ENCODE measurements around the gene PPM1H.

Gene PPM1H

GRCh38 chr12:62622177-62622576, 312.8 kb downstream of the PPM1H start:
- H3K27ac ChIP-seq = no peak overlapping the region
- TF ChIP-seq ZFX (IDR thresholded peaks at IDR 0.05) = no peak
- TF ChIP-seq, protein P1, sequence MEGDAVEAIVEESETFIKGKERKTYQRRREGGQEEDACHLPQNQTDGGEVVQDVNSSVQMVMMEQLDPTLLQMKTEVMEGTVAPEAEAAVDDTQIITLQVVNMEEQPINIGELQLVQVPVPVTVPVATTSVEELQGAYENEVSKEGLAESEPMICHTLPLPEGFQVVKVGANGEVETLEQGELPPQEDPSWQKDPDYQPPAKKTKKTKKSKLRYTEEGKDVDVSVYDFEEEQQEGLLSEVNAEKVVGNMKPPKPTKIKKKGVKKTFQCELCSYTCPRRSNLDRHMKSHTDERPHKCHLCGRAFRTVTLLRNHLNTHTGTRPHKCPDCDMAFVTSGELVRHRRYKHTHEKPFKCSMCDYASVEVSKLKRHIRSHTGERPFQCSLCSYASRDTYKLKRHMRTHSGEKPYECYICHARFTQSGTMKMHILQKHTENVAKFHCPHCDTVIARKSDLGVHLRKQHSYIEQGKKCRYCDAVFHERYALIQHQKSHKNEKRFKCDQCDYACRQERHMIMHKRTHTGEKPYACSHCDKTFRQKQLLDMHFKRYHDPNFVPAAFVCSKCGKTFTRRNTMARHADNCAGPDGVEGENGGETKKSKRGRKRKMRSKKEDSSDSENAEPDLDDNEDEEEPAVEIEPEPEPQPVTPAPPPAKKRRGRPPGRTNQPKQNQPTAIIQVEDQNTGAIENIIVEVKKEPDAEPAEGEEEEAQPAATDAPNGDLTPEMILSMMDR (conservative IDR thresholded peaks at IDR 0.05) = no peak

DNA sequence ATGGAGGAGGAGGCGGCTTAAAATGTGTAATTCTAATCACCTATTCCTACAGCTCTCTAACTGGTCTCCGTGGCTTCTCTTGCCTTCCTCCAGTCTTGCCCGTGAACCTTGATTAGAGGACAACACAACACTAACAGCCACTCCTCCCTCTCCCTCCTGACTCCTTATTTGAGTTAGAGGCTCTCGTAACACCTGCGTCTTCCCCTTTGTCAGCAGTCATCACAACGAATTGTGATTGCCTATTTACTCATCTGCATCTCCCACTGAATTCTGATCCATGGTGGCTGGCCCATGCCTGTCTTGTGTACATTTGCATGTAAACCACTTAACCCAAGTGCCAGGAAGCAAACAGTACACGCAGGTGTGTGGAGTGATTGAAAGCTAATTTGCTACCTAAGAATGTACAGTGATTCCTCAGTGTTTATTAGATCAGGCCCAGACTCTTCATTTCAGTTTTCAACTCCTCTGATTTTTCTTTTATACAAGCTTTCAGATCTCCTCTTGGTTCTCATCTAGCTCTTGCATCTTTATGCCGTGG, 313.8 kb downstream of the PPM1H start:
- no peak for TF ChIP-seq ZFX (IDR thresholded peaks at IDR 0.05)
- TF ChIP-seq, protein P1 (conservative IDR thresholded peaks at IDR 0.05) = no peak
- H3K27ac ChIP-seq = no peak overlapping the region

DNA sequence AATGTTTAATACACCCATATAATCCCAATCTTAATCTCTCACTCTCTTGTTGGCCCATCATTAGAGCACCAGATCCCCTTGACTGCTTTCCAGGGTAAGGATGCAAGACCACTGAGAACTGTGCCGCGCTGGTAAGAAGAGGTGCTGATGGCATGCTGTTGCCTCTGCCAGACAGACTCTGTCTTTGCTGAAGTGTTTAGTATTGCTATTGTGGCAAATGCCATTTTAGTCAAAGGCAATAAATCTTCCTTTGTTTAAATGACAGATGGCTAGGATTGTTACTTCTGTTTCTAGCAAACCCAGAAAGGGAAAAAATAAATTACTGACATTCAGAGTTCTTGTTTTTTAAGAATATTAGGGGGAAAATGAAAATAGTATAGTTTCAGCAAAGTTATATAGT, 316.0 kb downstream of the PPM1H start:
- no peak for TF ChIP-seq ZFX (IDR thresholded peaks at IDR 0.05)
- TF ChIP-seq, protein P1 (conservative IDR thresholded peaks at IDR 0.05) = no peak
- H3K27ac ChIP-seq = no peak overlapping the region

- TF ChIP-seq, protein P1 (conservative IDR thresholded peaks at IDR 0.05) = no peak
- H3K27ac ChIP-seq = no peak overlapping the region
Measured at GRCh38 chr12:62618319-62618718, 316.6 kb downstream of the PPM1H start.

DNA sequence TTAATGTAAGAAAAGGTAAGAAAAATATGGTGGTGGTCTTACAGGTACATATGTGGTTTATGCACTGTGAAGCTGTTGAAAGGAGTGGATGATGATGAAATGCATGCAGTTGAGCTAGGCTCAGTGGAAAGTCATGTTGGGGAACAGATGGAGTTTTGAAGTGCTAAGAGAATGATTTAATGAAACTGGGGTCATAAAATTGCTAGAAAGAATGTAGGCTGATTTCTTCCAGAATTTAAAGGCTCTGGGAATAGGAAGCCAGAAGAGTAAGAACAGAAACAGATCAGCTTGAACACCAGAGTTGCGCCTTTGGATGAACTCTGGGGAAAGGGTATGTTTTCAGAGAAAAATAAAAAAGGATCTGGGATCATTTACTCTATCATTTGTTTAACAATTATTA, 321.9 kb downstream of the PPM1H start:
- TF ChIP-seq, protein P1 (conservative IDR thresholded peaks at IDR 0.05) = no peak

DNA sequence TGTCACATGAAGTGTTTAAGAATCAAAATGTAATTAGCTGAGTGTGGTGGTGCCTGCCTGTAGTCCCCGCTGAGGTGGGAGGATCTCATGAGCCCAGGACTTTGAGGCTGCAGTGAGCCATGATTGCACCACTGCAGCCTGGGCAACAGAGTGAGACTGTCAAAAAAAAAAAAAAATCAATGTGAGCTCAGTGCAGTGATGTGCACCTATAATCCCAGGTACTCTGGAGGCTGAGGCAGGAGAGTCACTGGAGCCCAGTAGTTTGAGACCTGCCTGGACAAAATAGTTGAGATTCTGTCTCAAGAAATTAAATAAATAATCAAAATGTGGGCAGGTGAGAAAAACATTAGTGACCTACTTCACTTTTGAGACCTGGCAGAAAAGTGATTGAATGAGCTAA, 328.3 kb downstream of the PPM1H start:
- TF ChIP-seq ZFX (IDR thresholded peaks at IDR 0.05) = no peak
- TF ChIP-seq, protein P1 (conservative IDR thresholded peaks at IDR 0.05) = no peak
- no peak overlapping the region for H3K27ac ChIP-seq

More for the DNA sequence above, 321.9 kb downstream of the PPM1H start:
- H3K27ac ChIP-seq = no peak overlapping the region

DNA sequence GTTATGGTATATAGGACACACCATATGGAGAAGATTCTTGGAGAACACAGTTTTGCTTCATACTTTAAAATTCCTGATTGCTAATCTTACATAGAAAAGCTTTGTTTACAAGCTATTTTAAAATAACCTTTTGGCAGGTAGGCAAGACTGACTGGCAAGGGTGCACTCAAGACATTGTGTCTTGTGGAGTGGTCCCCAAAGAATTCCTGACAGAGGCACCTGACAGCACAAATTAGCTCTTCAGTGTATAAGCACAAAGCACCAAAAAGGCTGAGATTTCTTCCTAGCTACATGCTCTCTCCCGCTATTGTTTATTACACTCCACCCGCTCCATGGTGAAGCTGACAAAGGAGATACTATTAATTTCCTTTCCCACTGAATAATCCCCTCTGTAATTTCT, 329.0 kb downstream of the PPM1H start:
- no peak overlapping the region for H3K27ac ChIP-seq
- TF ChIP-seq ZFX (IDR thresholded peaks at IDR 0.05) = no peak
- TF ChIP-seq, protein P1 (conservative IDR thresholded peaks at IDR 0.05) = no peak

Measured in C4-2B (cell line).